ENCODE measurements around the gene ERC1. TPM values are rescaled to one million over a fixed set of nuclear protein-coding genes. Genes with fewer than 3 reads are reported as not detected.

ERC1 gene
- total and polyA plus RNA-seq, 2 donors (not counting 1 experiment from before 2014, with no cell fraction given): 19.7 to 34.5 TPM

DNA sequence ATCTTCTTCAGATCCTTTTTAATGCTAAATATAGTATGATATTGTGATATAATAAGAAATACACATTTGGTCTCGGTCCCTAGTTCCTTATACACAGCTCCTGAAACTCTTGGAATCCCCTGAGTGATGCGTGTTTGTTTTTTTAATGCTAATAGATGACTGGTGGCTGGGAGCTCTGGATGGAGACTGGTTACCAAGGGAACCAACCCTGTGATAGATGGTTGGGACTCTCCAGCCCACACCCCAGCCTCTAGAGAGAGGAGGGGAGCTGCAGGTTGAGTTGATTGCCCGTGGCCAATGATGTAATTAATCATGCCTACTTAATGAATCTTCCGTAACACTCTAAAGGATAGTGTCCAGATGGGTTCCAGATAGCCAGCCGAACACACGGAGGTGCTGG, 462.8 kb downstream of the ERC1 start:
- TF ChIP-seq, protein P1, sequence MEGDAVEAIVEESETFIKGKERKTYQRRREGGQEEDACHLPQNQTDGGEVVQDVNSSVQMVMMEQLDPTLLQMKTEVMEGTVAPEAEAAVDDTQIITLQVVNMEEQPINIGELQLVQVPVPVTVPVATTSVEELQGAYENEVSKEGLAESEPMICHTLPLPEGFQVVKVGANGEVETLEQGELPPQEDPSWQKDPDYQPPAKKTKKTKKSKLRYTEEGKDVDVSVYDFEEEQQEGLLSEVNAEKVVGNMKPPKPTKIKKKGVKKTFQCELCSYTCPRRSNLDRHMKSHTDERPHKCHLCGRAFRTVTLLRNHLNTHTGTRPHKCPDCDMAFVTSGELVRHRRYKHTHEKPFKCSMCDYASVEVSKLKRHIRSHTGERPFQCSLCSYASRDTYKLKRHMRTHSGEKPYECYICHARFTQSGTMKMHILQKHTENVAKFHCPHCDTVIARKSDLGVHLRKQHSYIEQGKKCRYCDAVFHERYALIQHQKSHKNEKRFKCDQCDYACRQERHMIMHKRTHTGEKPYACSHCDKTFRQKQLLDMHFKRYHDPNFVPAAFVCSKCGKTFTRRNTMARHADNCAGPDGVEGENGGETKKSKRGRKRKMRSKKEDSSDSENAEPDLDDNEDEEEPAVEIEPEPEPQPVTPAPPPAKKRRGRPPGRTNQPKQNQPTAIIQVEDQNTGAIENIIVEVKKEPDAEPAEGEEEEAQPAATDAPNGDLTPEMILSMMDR (conservative IDR thresholded peaks at IDR 0.05 in 1 of 2, IDR thresholded peaks at IDR 0.05 in 1 of 2; ENCODE audit: low read depth in 1 of 2, low read length in 2 of 2): no peak
- no peak for TF ChIP-seq EZH2 (IDR thresholded peaks at IDR 0.05; ENCODE audit: low read length, missing control alignments)
- Histone ChIP-seq H3K4me1 (ENCODE audit: control insufficient read depth, extremely low read depth, insufficient read depth, low read length) (peaks cover 5% of the 10 kb centered on the region), H4K20me1 (ENCODE audit: control insufficient read depth, extremely low read depth, insufficient read depth, low read length) (no peaks in the 10 kb centered on the region), H3K27me3 (ENCODE audit: control insufficient read depth, insufficient read depth, low read length) (no peaks in the 10 kb centered on the region), H3K36me3 (ENCODE audit: control insufficient read depth, insufficient read depth, low read length) (no peaks in the 10 kb centered on the region), H2AFZ (ENCODE audit: low read length) (no peak overlapping the region), H3K4me3 (replicated peaks in 1 of 4; ENCODE audit: control extremely low read depth in 1 of 4, insufficient read depth in 1 of 4, low read depth in 3 of 4, low read length in 4 of 4) (no peak overlapping the region), H3K9ac (ENCODE audit: insufficient read depth, low read length) (no peak overlapping the region), H3K4me2 (ENCODE audit: extremely low read depth, insufficient read depth, low read length) (no peak overlapping the region), H3K79me2 (ENCODE audit: control insufficient read depth, insufficient read depth, low read length) (no peaks in the 10 kb centered on the region), H3K9me3 (ENCODE audit: control insufficient read depth, insufficient read depth, low read depth, low read length) (no peaks in the 10 kb centered on the region), H3K27ac (ENCODE audit: insufficient read depth, low read length) (no peak overlapping the region)
- DNase-seq (ENCODE audit: low read depth in 2 of 2): no peak

DNA sequence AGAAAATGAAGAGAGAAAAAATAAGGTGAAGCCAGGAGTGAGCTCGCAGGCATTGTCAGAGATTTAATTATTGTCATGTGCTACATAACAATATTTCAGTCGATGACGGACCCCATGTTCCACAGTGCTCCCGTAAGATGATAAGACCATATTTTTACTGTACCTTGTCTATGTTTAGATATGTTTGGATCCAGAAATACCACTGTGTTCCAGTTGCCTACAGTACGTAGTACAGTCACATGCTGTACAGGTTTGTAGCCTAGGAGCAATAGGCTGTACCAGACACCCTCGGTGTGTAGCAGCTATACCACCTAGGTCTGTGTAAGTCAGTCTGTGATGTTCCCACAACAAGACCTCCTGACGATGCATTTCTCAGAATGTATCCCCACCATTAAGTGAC, 465.9 kb downstream of the ERC1 start:
- H3K4me2 ChIP-seq (ENCODE audit: extremely low read depth, insufficient read depth, low read length): no peak overlapping the region
- H2AFZ ChIP-seq (ENCODE audit: low read length): no peak overlapping the region
- H3K27ac ChIP-seq (ENCODE audit: insufficient read depth, low read length): no peak overlapping the region
- DNase-seq (ENCODE audit: low read depth in 2 of 2): no peak
- no peak overlapping the region for H3K4me3 ChIP-seq (replicated peaks in 1 of 4; ENCODE audit: control extremely low read depth in 1 of 4, insufficient read depth in 1 of 4, low read depth in 3 of 4, low read length in 4 of 4)
- H3K79me2 ChIP-seq (ENCODE audit: control insufficient read depth, insufficient read depth, low read length): no peaks in the 10 kb centered on the region
- no peaks in the 10 kb centered on the region for H4K20me1 ChIP-seq (ENCODE audit: control insufficient read depth, extremely low read depth, insufficient read depth, low read length)
- no peaks in the 10 kb centered on the region for H3K9me3 ChIP-seq (ENCODE audit: control insufficient read depth, insufficient read depth, low read depth, low read length)
- no peak for TF ChIP-seq EZH2 (IDR thresholded peaks at IDR 0.05; ENCODE audit: low read length, missing control alignments)
- TF ChIP-seq, protein P1 (conservative IDR thresholded peaks at IDR 0.05 in 1 of 2, IDR thresholded peaks at IDR 0.05 in 1 of 2; ENCODE audit: low read depth in 1 of 2, low read length in 2 of 2): no peak
- peaks cover 5% of the 10 kb centered on the region for H3K4me1 ChIP-seq (ENCODE audit: control insufficient read depth, extremely low read depth, insufficient read depth, low read length)
- H3K36me3 ChIP-seq (ENCODE audit: control insufficient read depth, insufficient read depth, low read length): no peaks in the 10 kb centered on the region
- no peak overlapping the region for H3K9ac ChIP-seq (ENCODE audit: insufficient read depth, low read length)
- no peaks in the 10 kb centered on the region for H3K27me3 ChIP-seq (ENCODE audit: control insufficient read depth, insufficient read depth, low read length)

DNA sequence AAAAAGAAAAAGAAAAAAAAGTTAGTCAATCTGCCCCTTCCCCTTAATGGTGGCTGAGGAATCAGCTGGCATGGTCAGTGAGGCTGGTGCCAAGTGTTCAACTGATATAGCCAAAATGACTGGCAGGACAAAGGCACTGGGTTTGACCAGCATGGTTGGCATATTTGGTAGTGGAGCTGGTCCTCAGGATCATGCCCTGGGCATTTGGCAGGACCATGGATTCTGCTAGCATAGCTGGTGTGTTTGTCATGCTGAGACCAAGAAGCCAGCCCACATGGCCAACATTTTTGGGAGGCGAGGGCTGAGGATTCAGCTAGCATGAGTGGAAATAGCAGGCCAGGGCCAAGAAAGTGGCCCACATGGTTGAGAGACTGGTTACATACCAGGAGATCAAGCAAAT, 466.9 kb downstream of the ERC1 start:
- Histone ChIP-seq H2AFZ (ENCODE audit: low read length) (no peak overlapping the region), H4K20me1 (ENCODE audit: control insufficient read depth, extremely low read depth, insufficient read depth, low read length) (no peaks in the 10 kb centered on the region), H3K4me1 (ENCODE audit: control insufficient read depth, extremely low read depth, insufficient read depth, low read length) (peaks cover 5% of the 10 kb centered on the region), H3K9ac (ENCODE audit: insufficient read depth, low read length) (no peak overlapping the region), H3K4me2 (ENCODE audit: extremely low read depth, insufficient read depth, low read length) (no peak overlapping the region), H3K36me3 (ENCODE audit: control insufficient read depth, insufficient read depth, low read length) (no peaks in the 10 kb centered on the region), H3K27me3 (ENCODE audit: control insufficient read depth, insufficient read depth, low read length) (no peaks in the 10 kb centered on the region), H3K9me3 (ENCODE audit: control insufficient read depth, insufficient read depth, low read depth, low read length) (no peaks in the 10 kb centered on the region), H3K4me3 (replicated peaks in 1 of 4; ENCODE audit: control extremely low read depth in 1 of 4, insufficient read depth in 1 of 4, low read depth in 3 of 4, low read length in 4 of 4) (no peak overlapping the region), H3K79me2 (ENCODE audit: control insufficient read depth, insufficient read depth, low read length) (no peaks in the 10 kb centered on the region), H3K27ac (ENCODE audit: insufficient read depth, low read length) (peak overlapping the region; percentile 18)
- DNase-seq (ENCODE audit: low read depth in 2 of 2): peak; percentile 42 to 95
- TF ChIP-seq, protein P1 (conservative IDR thresholded peaks at IDR 0.05 in 1 of 2, IDR thresholded peaks at IDR 0.05 in 1 of 2; ENCODE audit: low read depth in 1 of 2, low read length in 2 of 2): no peak
- TF ChIP-seq EZH2 (IDR thresholded peaks at IDR 0.05; ENCODE audit: low read length, missing control alignments): no peak
